ENCODE data around the gene LPP.

GRCh38 chr3:188938999-188939398, 785.0 kb downstream of the LPP start:
- TF ChIP-seq, protein P1, sequence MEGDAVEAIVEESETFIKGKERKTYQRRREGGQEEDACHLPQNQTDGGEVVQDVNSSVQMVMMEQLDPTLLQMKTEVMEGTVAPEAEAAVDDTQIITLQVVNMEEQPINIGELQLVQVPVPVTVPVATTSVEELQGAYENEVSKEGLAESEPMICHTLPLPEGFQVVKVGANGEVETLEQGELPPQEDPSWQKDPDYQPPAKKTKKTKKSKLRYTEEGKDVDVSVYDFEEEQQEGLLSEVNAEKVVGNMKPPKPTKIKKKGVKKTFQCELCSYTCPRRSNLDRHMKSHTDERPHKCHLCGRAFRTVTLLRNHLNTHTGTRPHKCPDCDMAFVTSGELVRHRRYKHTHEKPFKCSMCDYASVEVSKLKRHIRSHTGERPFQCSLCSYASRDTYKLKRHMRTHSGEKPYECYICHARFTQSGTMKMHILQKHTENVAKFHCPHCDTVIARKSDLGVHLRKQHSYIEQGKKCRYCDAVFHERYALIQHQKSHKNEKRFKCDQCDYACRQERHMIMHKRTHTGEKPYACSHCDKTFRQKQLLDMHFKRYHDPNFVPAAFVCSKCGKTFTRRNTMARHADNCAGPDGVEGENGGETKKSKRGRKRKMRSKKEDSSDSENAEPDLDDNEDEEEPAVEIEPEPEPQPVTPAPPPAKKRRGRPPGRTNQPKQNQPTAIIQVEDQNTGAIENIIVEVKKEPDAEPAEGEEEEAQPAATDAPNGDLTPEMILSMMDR (IDR thresholded peaks at IDR 0.05): no peak
- TF ChIP-seq POLR2A (IDR thresholded peaks at IDR 0.05): no peak

Data from stomach (tissue), 4 donors.